HEK293T (cell line): Measurements from ENCODE around the gene OTUB2.

ENCODE experiments used
- CTBP1 ChIP-seq: fragments of 450-650 bp; IDR thresholded peaks from 2 replicates; pipeline ENCODE4 v1.6.1; 2016; ENCODE audit warnings: borderline replicate concordance
- FOXA1 ChIP-seq: fragments of 450-650 bp; IDR thresholded peaks from 2 replicates; pipeline ENCODE4 v1.6.1; 2016; ENCODE audit warnings: mild to moderate bottlenecking
- FOXK2 ChIP-seq: fragments of 450-650 bp; IDR thresholded peaks from 2 replicates; pipeline ENCODE4 v1.6.1; 2016; ENCODE audit warnings: mild to moderate bottlenecking
- FOXM1 ChIP-seq: fragments of 450-650 bp; IDR thresholded peaks from 2 replicates; pipeline ENCODE4 v1.6.1; 2017; ENCODE audit warnings: mild to moderate bottlenecking, borderline replicate concordance
- HDGF ChIP-seq: fragments of 450-650 bp; IDR thresholded peaks from 2 replicates; pipeline ENCODE4 v1.6.1; 2017; ENCODE audit warnings: antibody characterized with exemption, borderline replicate concordance
- L3MBTL2 ChIP-seq: fragments of 450-650 bp; conservative IDR thresholded peaks from 2 replicates; pipeline ENCODE4 v1.6.1; 2016; ENCODE audit warnings: mild to moderate bottlenecking
- SP1 ChIP-seq: fragments of 450-650 bp; IDR thresholded peaks from 2 replicates; pipeline ENCODE4 v1.6.1; 2017
- ZNF384 ChIP-seq: fragments of 450-650 bp; IDR thresholded peaks from 2 replicates; pipeline ENCODE4 v1.6.1; 2016

- TF ChIP-seq L3MBTL2: no peak
- no peak for TF ChIP-seq SP1
- no peak for TF ChIP-seq FOXM1
- TF ChIP-seq ZNF384: no peak
- TF ChIP-seq HDGF: no peak
- no peak for TF ChIP-seq FOXK2
- no peak for TF ChIP-seq CTBP1
- TF ChIP-seq FOXA1: no peak
These were observed 3.6 kb downstream of the OTUB2 start for GRCh38 chr14:94029671-94030203.
